CD4-positive, alpha-beta T cell treated with Interleukin-6 at 100 ng/mL for 8 hours (primary cell): ENCODE results near the gene CXorf58.
"Not testable (repeated sequence)": the region's sequence is repeated elsewhere in the genome, so short reads cannot be mapped to it uniquely, and the experiment has no call there.

Experiments used
- DNase-seq: peaks from one replicate; pipeline ENCODE4 v3.0.0-alpha.2; 2020; ENCODE audit warnings: mixed read lengths, low spot score

CXorf58 gene, protein sequence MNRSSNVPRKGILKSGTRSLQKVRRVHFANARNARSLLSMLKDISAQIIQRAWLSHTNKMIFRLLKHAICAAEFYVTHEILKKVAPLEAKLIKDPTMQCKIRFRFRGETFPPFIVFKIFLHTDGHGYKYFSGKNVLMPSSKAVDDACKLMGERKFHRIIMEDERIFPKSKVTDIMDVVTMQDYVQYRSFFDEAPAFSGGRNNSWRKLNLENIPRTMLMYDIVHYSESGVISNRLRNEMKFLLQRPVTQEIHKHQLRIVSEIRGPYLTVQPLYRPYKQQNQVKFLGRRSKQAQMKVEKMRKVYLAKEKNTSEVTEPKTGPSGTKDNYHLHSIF

DNA sequence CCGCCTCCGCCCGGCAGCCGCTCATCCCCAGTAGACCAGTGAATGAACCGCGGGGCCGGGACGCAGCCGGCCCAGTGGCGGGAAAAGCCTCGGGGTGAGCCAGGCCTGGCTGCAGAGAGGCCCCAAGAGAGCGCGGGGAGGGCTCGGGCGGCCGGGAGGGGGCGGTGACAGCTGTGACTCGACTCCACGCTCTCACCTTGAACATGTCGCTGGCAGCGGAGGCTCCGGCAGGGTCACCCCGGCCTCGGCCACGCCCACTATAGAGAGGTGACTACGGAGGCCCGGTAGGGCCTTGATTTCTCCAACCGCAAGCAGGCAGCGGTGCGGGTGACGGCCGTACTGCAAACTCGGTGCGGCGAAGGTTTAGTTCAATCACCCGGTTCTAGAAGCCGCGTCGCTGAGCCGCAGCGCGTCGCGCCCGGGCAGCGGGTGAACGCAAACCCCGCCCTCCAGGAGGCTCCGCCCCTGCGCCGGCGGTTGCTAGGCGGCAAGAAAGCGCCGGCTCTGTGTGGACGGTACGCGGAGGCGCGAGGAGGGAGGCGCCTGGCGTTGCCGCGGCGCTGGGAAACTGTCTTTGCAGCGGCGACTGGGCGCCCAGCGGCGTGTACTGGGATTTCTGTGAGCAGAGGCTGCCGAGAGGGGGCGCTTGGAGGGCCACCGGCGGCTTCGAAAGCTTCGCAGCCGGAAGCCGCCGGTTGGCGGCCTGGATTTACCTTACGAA lies at the start of gene CXorf58, which contains the start of gene APOO:
TSS of gene CXorf58 (plus strand) at position 509 of the 721 bp plus-strand sequence. CDS start 2,297 bp downstream, outside the sequence.
TSS of gene APOO (minus strand) at position 441 of the 721 bp plus-strand sequence. CDS start at position 205, 236 bp downstream.
- peak; percentile 92 for DNase-seq

DNA sequence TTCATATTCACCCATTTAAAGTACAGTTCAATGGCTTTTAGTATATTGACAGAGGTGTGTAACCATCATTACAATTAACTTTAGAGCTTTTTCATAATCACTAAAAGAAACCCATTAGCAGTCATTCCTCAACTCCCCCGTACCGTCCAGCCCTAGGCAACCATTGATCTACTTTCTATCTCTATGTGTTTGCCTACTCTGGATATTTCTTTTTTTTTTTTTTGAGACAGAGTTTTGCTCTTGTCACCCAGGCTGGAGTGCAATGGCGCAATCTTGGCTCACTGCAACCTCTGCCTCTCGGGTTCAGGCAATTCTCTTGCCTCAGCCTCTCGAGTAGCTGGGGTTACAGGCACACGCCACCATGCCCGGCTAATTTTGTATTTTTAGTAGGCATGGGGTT lies 48.6 kb upstream of the CXorf58 start:
- DNase-seq, result not testable (repeated sequence)

DNA sequence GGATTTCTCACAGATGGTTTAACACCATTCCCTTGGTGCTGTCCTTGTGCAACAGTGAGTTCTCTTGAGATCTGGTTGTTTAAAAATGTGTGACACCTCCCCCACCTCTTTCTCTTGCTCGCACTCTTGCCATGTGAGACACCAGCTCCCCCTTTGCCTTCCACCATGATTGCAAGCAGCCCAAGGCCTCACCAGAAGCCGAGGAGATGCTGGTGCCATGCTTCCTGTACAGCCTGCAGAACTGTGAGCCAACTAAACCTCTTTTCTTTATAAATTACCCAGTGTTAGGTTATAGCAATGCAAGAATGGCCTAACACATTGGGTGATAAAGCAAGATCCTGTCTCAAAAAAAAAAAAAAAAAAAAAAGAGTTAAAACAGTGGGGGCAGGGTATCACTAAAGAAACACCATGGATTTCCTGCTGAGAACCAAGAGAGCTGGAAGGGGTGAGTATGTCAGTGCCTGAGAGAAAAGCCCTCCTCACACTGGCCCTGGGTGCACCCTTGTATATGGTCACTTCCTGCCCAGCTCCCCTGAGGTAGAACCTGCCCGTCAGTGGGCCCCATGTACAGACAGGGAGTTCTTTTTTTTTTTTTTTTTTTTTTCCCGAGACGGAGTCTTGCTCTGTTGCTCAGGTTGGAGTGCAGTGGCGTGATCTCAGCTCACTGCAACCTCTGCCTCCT lies 46.5 kb upstream of the CXorf58 start:
- no peak for DNase-seq

DNA sequence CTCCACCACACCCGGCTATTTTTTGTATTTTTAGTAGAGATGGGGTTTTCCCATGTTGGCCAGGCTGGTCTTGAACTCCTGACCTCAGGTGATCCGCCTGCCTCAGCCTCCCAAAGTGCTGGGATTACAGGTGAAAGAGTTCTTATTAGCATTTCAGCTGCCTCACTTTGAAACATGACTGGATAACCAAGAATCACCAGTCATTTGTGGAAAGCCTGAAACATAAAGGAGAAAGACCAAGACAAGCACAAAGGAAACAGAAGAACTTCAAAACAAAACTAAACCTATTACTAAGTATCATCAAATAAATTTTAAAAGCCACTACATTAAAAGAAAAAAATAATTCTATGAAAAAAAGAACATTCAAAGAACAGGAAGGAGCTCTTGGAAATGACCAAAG lies 45.9 kb upstream of the CXorf58 start:
- DNase-seq, result not testable (repeated sequence)

DNA sequence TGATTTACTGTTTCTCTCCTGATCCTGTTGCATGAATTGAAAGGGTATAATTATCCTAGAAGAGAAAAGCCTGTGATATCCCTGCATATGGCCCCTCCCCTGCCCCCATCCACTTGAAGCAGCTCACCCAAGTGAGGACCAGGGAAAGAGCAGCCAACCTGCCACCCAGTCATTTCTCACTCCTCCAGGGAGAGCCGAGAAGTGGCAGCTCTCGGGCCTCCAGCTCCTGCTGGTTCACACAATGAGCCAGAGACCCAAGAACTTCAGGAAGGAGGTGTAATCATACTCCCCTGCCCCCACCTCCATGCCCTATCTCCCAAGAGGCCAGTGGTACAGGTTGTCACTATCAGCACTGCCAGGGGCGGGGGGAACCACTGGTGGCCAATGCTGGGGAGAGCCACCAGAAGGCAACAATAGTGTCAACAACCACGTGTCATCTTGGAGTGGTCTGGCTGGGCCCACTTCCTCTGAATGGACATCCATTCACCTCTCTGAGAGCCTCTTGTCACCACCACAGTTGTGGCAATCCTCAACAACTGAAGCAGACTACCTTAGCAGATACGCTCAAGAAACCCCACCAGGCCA lies 43.0 kb upstream of the CXorf58 start:
- no peak for DNase-seq

DNA sequence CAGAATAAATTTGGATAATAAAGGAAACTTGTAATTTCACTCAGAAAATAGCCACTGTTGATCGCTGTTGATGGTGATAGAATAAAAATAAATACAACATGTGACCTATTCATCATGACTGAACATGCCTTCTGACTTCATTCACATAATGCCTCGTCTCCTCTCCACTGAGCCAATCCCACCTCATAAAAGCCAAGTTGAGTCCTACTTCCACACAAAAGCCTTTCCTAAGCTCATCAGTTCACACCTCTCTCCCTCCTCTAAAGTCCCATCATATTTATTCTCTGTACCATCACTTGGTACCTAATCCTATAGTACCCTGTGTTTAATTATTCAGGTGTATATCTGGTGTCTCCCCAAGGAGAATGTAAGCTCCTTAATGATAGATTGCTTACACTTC lies 37.8 kb upstream of the CXorf58 start:
- DNase-seq, result no peak

DNA sequence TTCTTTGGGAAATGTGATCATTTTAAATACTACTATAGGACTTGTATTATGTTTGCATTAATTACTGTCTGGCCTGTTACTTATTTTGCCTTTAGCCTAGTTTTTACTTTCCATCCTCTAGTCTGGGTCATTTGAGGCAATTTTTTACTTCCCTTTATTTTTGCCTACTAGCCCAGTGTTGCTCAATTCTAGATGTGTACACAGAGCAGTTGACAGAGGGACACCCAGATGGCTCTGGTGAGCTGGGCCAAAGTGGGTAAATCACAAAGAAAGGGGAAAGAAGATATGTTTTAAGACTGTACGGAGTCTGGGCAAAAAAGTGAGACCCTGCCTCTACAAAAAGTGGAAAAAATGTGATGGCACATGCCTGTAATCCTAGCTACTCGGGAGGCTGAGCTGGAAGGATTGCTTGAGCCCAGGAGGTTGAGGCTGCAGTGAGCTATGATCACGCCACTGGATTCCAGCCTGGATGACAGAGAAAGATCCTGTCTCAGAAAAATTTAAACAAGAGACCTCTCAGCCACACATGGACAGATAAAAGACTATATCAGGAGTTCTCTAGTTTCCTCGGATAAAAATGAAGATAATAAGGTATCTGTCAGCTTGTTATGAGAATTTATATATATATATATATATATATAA lies 35.8 kb upstream of the CXorf58 start:
- no peak for DNase-seq

DNA sequence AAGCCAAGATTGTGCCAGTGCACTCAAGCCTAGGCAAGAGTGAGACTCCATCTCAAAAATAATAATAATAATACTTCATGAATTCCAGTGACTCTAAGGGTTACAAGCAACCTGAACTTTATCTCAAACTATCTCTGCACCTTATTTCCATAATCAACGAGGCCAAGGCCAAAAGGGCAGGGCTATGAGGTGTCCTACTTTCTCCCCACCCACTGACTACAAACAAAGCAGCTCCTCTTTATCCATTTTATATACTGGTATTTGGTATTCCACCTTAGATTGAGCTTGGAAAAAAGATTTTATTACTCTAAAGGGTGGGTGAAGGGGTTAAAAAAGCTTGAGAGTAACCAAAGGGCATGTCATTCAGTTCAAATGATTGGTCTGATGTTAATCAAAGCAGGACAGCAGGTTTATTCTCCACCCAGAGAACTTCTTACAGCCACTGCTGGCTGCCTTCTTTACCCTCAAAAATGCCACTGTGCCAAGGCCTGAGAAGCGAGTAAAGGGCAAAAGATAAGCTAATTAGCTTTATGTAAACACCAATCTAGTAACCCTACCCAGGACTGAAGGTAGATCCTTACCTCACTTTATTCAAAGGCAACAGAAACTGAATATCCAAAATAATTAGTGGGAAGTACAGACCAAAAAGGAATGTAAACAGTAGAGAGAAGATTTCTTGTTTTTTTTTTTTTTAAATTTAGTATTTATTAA lies 28.3 kb upstream of the CXorf58 start:
- no peak for DNase-seq

DNA sequence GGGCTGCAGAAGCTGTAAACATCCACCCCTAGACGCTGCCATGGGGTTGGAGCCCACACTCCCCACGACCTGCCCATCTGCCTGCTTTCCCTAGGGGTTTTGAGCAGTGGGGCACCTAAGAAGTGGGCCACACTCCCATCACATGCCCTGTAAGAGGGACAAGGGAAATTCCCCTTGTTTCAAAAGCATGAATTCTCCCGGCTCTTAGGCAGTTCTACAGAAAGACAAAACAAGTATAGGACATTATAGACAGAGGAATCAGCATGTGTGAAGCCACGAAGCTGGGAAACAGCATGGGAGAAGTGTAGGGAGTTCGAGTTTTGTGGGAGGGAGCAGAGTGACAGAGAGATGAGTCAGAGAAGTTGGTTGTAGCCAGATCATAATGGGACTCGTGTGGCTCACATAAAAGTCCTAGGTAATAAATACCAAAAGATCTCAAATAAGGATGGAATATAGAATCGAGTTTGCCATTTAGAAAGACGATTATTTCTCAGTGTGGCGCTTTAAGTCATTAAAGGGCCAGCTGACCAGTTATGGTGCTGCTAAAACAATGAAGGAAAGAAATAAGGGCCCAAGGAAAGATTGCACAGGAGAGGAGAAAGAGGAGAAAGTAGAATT lies 24.0 kb upstream of the CXorf58 start:
- DNase-seq, result no peak

DNA sequence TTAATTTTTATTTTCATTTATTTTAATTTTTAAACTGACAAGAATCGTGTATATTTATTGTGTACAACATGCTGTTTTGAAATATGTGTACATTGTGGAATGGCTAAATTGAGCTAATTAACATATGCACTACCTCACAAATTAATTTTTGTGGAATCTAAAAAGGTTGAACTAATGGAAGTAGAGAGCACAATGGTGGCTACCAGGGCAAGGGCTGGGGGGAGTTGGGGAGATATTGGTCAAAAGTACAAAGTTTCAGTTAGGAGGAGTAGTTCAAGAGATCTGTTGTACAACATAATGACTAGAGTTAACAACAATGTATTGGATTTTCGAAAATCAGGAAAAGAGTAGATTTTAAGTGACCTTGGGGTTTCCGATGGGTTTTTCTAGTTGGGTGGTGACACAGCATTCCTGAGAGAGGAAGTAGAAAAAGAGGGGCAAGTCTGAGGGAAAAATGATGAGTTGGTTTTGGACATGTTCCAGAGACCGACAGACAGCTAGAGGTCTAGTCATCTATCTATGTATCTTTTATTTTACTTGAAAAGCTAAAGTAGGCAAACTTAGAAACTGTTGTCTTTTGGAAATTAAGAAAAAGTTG lies 23.3 kb upstream of the CXorf58 start:
- DNase-seq, result no peak

DNA sequence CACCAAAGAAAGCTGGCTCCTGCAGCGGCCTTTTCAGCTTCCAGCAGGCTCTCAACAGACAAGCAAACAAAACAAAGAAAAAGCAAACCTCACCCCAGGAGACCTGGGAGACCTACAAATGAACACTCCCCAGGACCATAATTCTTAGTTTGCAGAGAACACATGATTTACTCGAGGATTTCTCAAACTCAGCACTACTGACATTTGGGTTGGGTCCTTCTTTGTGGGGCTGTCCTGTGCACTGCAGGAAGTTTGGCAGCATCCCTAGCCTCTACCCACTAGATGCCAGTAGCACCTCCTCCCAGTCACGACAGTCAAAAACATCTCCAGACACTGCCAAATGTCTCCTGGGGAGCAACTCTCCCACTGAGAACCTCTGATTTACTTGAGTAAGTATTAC lies 22.0 kb upstream of the CXorf58 start:
- no peak for DNase-seq

DNA sequence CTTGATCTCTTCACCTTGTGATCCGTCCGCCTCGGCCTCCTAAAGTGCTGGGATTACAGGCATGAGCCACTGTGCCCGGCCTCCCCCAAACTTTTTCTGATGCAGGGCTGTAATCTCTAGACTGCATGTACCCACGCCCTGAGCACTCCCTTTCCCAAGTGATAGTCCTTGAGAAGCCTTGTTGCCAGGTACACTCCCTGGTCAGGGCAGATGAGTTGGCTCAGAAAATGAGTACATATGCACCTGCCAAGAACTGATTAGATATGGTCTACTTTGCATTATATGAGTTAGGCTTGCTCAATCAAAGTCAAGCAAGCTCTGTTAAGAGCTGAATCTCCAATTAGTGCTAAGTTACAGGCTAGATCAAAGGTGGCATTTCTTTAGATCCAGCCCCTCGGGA lies 20.4 kb upstream of the CXorf58 start:
- no peak for DNase-seq

DNA sequence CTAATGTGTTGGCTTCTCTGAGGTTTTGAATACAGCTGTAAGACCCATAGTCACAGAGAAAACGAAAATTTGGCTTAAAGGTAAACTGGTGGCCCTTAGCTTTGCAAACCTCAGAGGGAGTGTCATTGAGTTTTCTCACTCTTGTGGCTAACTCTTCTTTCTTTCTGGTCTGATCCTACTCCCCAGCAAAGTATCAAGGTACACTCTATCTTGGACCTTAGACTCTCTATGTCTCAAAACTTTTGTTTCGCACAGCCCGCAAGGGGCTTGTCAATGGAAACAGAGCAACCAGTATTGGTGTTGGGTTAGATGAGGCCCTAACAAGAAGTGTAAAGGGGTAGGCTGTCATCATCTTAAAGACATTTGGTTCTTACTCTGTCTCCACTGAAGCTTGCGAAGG lies 19.9 kb upstream of the CXorf58 start:
- DNase-seq, result no peak

DNA sequence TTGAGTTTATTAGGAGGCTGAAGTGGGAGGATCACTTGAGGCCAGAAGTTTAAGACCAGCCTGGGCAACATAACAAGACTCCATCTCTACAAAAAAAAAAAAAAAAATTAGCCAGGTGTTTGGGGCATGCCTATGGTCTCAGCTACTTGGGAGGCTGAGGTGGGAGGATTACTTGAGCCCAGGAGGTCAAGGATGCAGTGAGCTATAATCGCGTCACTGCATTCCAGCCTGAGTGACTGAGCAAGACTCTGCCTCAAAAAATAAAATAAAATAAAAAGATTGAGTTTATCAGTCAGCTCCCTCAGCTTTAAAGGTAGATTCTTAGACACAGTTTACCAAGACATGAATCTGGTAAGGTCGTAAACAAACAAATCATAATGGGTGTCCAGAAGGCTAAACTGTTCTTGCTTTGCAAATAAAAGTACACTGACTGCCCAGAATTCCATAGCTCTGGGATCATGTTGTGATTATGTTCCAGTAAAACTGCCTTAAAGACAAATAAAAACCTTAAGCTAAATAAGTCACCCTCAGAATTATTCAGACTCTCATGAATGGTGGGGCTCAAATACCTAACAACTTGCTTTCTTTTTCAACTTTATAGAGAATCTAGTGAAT lies 18.8 kb upstream of the CXorf58 start:
- DNase-seq, result no peak

DNA sequence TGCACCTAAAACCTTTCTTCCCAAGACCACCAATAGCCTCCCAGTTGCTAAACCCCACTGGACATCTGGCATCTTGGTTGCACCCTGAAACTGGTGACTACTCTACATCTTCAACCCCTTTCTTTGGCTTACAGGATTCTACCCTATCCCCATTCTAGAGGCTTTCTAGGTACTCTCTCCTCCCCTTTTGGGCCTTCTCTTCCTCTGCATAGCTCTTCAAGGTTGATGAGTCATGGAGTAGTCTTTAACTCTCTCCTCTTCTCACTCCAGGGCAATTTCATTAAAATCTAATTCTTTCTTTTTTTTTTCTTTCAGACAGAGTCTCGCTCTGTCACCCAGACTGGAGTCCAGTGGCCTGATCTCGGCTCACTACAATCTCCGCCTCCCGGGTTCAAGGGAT lies 16.9 kb upstream of the CXorf58 start:
- no peak for DNase-seq

DNA sequence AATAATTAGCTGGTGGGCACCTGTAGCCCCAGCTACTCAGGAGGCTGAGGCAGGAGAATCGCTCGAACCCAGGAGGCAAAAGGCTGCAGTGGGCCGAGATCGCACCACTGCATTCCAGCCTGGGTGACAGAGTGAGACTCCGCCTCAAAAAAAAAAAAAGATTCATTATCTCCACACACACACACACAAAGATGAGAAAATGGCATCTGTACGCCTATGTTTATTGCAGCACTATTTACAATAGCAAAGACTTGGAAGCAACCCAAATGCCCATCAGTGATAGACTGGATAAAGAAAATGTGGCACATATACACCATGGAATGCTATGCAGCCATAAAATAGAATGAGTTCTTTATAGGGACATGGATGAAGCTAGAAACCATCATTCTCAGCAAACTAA lies 12.8 kb upstream of the CXorf58 start:
- not testable (repeated sequence) for DNase-seq

DNA sequence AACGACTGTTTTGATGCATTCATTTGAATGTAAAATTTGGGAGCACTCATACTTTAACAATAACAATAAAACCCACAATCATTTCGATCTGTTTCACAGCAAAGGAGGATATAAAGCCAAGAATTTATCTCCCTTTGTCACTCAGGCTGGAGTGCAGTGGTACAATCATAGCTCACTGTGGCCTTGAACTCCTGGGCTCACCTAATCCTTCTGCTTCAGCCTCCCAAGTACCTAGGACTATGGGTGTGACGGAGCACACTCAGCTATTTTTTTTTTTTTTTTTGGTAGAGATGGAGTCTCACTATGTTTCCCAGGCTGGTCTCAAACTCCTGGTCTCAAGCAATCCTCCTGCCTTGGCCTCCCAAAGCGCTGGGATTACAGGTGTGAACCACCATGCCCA lies 11.3 kb upstream of the CXorf58 start:
- DNase-seq, result not testable (repeated sequence)

DNA sequence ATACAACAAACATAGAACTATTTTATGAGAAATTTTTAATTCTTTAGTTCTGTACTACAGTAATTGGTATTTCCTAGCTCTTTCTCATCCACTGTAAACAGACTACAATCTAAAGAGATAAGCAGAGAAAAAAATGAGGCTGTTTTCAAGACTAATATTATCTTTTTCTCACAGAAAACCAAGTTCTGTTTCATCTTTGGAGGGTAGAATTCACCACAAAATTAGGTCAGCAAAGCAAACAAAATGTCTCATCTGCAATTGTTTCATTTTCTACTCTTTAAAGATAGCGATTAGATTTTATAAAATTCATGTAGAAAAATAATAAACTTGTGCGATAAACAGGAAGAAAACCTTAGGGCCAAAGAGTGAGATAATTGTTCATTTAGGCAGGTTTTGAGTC lies 10.8 kb upstream of the CXorf58 start:
- no peak for DNase-seq

DNA sequence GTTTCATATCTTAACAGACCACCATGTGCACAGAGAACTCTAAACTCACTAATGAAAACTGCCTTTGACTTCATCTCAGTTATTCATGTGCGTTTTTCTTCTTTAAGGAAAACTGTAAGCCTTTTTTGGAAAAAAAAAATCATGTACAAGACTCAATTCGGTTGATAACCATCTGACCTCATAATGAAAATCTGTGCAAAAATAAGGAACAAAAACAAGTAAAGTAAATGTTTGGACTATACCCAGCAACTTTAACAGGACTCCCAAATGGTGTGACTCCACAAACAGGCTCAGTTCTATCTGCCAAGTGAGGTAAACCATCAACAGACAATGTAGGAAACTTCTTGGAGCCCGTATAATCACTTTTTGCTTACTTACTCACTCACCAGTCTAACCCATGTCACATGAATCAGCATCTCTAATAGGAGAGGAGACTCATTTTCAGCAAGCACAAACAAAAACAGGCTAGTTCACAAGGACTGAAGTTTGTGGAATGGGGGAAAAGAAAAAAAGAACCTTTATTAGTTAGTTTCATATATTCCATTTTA lies 9.3 kb upstream of the CXorf58 start:
- no peak for DNase-seq
